NK-92 (cell line): Measurements from ENCODE around the gene EPHB1.

ENCODE experiments used
- DNase-seq: peaks from one replicate; lab custom pipeline; 2025; ENCODE audit not compliant: unreplicated experiment; lab: John Stamatoyannopoulos, UW

Gene EPHB1

DNA sequence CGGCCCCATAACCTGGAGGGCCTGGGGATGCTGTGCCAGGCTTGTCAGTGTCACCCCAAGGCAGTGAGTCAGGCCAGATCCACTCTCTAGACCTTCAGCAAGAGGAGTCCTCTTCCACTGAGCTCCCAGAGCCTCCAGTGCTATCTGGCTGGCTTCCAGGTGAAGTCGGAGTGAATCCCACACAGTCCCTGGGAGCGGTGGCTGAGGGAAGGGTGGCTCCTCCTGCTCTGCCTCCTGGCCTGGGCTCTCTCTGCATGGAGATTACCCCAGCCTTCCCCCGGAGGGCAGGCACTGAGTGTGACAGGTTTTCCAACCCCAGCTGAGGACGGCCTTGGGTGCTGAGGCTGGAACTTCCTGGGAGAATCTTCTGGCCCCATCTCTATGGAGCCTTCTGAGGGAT lies 82.7 kb downstream of the EPHB1 start:
- DNase-seq: no peak

DNA sequence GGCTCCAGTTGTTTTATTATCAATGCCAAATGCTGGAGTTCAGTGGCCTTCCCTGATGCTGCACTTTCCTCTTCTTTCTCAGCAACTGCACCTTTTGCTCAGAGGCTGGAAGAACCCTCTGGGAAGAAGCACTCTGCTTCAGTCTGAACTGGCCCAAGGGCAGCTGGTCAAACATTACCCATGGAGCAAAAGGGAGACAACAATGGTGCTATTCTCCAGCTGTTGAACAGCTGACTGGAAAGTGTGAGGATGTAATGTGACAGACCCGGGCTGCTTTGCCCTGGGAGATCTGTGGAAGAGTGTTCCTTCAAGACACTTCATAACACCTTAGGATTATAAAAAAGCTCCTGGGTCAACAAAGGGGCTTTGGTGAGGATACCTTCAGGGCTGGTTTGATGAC lies 84.9 kb downstream of the EPHB1 start:
- DNase-seq: no peak

DNA sequence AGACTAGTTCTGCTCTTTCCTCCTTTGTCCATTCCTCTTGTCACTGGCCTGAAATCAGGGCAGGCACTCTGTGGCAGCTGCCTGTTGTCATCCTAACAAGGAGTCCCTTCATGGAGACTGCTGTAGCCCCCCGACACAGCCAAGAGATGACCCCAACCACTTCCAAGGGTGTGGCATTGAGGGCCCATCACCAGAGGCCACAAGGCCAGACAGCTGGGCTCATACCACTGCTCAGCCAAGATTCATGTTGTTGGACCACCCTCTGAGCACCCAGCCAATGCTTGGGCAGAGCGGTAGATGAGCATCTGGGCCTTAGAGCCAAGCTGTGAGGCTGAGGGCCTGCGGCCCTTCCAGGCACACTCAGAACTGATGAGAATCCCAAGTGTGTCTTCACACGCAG lies 85.4 kb downstream of the EPHB1 start:
- DNase-seq: no peak

DNA sequence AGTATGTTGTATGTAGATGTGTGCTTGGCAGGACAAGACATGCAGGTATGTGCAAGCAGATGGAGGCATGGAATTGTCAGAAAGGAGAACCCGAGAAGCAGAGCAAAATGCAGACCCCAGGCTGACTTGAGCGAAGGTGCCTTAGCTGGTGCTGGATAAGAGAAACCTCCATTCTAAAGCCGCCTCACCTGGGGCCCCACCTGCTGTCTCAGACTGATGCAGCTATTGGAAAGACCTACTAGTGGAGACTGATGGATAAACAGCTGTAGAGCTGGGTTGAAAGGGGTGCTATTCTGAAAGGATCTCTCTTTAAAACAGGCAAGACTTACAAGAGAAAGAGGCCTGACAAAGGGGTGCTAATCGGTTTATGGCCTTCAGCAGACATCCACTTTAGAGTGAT lies 86.2 kb downstream of the EPHB1 start:
- no peak for DNase-seq

DNA sequence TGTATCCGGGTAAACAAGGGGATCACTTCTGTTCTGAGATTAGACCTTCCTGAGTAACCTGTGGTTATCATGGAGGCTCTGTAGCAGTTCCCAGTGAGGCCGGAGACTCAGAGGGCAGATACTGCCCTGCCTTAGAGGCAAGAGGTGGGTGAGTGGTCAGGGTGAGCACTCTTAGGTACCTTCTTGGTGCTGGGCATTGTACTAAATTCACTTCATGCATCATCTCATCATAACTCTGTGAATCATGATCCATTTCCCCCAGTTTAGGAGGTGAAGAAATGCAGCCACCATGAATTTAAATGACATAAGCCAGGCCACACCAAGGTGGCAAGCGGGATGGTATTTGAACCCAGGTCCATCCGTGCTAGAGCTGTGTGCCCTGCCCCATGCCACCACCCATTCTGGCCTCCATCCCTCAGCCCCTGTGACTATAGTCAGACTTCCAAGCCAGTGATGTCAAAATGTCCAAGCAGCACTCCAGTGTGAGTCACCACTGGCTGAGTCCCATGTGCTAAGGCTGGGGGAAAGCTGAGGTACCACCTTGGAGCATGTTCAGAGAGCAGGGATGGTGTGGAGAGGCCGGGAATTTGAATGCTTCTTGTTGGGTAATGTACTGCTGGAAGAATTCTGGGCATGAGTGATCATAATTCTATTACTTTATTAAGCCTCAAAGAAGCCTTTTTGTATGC lies 88.8 kb downstream of the EPHB1 start:
- no peak for DNase-seq

DNA sequence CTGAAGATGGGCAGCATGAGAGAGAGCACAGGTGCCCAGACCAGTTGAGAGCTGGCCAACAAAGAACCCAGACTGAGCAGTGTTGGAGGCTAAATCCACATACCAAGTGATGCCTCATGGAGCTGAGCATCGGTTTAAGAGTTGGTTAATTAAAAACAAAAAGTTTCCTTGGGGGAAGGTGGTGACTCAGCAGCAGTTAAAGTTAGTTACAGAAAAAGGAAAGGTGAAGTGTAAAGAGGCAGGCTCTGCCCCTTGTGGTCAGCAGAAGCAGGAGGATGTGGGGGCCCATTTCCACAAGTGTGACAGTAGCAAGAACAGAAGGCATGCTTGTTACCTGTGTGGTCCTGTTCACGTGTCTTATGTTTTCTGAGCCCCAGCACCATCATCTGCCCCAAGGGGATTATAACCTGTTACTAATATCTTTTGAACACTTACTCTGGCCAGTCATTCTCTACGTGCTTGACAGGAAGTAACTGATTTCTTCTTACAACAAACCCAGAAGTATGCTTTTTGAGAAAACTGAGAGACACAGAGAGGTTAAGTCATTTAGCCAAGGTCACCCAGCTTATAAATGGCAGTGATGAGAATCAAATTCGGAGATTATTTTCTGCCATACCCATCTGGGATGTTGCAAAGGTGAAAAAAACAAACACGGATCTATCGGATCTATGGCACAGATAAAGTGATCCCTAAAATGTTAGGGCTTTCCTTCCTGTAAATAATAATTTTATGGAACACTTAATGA lies 91.0 kb downstream of the EPHB1 start:
- DNase-seq: no peak

DNA sequence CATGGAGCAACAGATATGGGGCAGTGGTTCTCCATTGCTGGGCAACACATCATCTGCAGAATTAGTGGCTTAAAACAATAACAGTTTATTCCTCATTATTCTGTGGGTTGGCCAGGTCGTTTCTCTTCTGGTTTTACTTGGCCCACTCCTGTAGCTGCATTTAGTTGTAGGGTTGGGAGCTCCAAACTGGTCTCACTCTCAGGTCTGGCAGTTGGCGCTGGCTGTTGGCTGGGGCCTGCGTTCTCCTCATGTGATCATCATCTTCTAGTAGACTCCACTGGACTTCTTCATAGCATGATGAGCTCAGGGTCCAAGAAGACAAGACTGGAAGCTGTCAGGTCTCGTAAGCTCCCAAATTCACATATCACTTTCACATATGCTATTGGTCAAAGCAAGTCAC lies 91.9 kb downstream of the EPHB1 start:
- DNase-seq: no peak

DNA sequence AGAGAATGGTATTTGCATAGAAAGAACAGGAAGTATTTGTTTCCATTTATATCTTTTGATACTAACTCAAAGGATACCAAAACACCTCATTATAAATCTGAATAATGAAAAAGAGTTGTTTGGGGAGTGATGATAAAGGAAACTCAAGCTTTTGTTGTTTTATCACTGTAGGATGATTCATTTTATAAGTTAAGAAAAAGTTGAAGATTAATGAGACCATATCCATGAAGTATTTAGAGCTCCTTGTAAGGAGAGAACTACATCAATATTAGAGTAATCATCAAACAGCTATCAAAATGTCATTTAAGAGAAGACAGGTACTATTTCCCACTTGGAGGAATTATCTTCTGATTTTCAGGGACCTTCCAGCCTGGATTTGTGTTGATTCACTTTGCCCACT lies 92.5 kb downstream of the EPHB1 start:
- no peak for DNase-seq

DNA sequence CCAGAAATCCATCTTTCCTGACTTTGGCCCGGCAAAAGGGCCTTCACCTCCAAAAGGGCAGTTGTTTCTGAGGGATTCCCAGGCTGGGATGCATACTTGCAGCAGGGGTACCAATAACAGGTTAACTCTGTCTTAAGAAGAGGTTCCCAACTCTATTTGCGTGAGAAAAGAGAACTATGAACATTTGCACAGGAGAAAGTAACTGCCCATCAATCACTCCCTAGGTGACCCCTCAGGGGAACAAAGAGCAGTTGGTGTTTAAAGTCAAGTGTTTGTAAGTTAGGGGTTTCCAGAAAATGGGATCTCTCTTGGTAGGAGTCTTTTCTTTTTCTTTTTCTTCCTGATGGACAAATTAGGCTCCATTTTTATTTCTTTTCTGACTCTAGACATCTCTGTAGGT lies 97.3 kb downstream of the EPHB1 start:
- no peak for DNase-seq

DNA sequence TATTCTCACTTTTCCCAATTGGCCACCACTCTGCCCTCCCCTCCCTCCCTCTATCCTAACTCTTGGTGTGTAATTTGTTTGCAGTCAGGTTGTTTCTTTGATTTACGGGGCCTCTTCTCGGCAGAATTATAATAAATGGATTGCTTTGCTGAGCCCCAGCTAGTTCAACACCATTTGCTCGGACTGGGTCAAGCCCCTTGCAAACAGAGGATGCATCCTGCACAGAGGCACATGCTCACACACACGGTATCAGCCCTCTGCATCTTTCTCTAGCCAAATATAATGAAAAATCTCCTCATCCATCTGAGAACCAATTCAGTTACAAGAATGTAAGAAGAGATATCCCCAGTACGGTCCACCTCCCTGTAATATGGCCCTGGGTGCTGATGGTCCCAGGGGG lies 97.7 kb downstream of the EPHB1 start:
- DNase-seq: no peak

DNA sequence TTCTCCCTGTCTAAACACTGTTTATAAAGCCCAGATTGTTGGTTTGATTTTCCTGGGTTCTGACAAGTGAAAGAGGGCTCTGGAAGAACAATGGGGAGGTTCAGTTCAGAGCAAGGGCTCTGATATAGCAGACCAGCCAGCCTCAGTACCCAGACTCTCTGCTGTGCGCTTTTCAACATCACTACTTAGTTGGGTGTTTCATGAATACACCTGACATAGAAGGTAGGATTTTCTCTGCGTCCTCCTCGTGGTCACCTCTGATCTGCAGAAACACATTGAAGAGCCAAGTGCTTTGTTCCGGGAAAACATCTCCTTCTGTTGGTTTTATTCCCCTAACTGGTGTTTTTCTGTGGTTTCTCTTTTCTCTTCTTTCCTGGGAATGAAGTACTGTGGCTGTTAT lies 99.5 kb downstream of the EPHB1 start:
- DNase-seq: no peak

DNA sequence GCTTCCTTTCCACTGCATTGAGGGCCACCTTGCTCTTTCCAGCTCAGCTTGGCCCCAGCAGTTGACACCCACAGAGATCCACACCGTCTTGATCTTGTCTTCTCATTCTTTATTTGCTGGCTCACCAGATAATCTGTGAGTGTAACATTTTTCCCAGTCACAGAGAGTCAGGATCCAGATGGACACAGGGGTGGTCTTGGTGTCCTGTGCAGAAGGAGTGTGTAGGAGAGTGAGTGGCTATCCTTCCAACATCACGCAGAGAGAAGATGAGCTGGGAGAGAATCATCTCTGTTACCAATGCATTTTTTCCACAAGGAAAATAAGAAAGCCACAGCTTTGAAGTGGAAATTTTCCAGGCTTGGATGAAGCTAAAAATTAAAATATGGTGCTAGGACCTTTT lies 100.1 kb downstream of the EPHB1 start:
- no peak for DNase-seq

DNA sequence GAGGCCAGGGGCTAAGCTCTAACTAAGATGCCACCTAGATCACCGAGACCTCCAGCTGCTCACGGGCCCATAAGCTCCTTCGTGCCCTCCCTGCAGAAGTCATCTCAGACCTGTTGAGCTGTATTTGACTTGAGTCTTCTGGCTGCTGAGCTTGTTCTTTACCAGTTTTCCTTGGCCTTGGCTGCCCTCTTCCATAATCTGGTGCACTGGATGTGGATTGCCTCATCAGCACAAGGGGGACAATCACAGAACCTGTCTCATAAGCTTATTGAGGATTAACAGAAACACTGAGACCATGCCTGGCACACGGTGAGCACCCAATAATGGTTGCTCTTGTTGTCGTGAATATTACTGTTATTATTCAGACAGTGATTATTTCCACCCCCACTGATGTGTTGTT lies 101.1 kb downstream of the EPHB1 start:
- DNase-seq: no peak

DNA sequence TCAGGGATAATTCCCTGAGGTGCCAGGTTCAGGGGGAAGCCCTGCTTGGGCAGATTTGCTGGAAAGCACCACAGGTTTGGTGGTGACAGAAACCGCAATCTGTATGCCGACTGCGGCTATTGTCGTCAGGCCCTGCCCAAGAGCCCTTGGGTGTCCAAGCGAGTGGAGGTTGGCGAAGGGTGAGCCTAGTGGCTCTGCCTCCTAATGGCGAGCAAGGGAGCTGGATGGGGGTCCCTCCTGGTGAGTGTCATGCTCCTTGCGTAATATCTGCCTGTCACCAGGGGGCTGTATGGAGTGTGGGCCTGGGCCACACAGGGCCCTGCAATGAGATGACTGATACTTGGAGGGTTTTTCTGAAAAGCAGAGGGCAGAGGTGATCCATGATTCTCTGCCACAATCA lies 101.6 kb downstream of the EPHB1 start:
- no peak for DNase-seq

DNA sequence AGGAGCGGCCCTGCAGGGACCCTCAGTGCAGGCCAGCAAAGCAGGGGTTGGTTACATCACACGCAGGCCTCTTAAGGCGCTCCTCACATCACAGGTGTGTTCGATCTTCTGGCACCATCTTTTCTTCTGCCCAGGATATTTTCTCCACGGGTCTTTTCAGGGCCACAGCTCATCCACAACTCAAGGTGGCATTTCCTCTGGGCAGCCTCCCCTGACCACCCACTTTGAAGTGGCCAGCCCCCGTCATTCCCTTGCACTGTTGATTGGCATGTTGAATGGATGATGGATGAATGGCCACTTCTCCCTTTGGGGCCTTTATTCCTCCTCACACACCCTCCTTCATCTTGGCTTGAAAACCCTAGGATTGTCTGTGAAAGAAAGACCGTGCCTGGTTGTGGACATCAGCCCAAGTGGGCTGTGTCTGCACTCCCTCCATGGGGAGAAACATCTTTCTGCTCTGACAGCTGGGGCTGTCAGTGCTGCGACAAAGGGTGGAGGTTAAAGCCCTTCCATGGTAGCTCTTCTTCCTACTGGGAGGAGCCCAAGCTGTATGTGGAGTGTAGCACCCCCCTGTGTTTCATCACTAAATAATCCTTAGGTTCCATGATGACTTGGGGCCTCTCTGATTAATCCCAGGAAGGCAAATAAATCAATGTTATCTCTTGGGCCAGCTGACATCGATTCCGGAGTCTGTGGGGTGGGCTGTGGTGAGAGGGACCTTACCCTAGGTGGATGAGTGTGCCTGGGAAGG lies 102.5 kb downstream of the EPHB1 start:
- DNase-seq: no peak

DNA sequence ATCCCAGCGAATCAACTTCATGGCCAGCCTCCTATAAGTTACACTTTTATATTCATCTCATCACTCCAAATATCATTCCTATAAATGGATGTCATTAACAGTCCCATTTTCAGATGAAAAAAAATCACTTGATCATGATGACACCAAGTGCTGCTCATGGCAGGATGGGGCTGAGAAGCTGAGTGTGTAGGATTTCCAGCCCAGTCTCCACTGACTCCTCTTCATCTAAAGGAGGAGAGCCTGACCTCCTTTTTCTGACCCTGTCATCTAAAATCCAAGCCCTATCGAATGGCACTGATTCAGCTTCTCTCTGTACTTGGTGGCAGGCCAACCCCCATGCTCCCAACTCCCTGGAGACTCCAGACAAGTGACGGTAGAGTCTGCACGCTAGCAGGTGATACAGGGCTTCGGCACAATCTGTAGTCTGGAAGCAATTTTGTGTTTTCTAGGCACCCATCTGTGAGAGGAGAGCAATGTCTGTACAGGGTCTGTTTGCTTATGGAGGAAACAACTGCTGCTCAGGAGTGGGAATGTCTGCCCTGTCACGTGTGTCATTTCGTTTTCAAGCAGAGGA lies 103.2 kb downstream of the EPHB1 start:
- no peak for DNase-seq

DNA sequence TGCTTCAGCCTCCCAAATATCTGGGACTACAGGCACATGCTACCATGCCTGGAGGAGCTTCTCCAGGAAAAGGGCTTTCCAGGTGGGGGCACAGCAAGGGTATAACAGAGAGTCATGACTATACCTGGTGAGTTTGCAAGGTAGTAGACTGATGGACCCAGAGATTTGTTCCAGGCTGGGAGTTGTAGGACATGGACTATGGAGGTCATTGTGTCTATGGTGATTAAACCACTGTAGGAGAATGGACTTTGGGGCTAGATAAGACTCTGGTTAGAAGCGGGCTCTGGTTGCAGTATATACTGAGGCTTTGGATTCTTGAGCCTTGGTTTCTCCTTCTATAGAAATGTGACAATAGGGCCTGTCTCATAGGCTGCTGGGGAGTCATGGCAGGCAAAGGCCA lies 104.7 kb downstream of the EPHB1 start:
- no peak for DNase-seq

DNA sequence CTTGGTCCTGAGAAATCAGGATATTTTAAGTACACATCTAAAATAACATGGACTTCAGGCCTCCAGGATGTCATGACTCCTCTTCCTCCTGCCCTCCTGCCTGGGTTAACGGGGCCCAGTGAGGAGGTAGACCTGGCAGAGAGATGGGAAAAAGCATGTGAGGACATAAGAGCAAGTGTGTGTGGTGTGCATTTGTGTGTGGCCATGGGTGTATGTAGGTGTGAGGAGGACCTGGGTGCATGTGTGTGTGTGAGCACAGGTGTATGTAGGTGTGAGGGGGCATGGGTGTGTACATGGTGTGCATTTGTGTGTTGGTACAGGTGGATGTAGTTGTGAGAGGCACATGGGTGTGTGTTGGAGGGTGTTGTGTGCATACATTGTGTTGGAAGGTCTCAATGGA lies 105.4 kb downstream of the EPHB1 start:
- no peak for DNase-seq

DNA sequence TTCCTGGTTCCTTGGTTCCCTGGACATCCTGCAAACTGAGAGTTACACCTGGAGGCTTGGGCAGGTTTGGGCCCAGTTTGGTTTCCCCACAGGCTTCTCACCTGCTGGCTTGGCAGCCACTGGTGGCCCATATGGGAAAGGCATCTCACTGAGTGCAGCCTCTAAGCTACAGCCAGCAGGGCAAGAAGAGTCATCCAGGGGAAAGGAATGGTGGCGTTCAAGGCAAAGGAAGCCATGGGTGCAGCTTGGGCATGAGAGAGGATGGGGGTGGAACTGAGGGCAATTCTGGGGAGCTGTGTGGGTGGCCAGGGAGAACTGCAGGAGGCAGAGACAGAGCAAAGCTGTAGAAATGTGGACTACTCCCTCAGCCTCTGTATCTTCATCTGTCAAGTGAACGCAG lies 106.4 kb downstream of the EPHB1 start:
- DNase-seq: no peak

DNA sequence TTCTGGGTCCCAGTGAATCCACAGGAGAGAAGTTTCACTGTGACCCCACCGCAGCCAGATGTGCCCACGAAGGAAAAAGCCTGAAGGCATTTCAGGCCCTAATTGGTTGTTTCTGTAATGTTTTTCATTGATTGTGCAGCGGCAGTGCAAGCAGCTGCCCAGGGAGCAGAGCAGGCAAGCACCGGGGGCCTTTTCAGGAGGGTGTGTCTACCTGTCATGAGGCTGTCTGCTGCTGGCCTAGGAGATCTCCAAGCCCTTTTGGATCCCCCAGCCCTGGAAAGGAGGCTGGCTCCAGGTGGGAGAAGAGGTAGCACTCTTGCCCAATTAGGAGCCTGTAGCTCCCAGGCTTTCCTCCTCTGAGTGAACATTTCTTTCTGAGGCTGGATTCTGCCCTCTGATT lies 108.8 kb downstream of the EPHB1 start:
- no peak for DNase-seq

DNA sequence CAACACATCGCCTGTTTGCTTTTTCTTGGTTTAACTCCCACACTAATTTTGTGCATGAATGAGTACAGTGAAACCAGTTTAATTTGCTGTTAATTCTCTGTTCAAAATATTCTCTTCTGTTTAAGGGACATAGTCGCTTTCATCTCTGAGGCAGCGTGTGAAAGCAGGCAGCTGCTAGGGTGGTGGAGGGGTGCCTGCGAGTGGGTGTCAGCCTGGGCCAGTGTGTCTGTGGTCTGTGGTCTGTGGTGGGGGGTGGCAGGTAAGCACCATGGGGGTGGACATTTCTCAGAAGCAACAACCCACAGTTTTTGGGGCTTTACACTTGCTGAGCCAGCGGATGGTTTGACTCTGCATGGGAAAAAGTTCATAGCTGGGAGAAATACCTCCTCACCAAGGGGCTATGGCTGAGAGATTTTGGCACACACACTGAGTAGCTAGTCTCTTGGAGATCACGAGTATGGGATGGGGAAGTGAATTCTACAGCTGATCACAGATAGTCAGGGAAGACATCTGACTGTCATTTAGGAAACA lies 109.2 kb downstream of the EPHB1 start:
- no peak for DNase-seq
